PC-9 (cell line): Measurements from ENCODE around the gene NMNAT2. TPM values are rescaled to one million over a fixed set of nuclear protein-coding genes. Genes with fewer than 3 reads are reported as not detected.
A peak's percentile ranks its signal among the peaks of the same experiment; 100 is the strongest.

Source experiments
- BruUV-seq: library from RNA; stranded (reverse); fragments of 400-500 nt; replicated peaks from 2 replicates; lab custom pipeline; 2021; lab: Mats Ljungman, UMichigan
- CTCF ChIA-PET: fragments of 300-600 bp; sonication (Branson Sonifier 250); formaldehyde crosslinking; loops from one replicate; lab custom pipeline; 2022; ENCODE audit warnings: antibody characterized with exemption; lab: Charles Lee
- POLR2A ChIA-PET: fragments of 300-600 bp; sonication (Branson Sonifier 250); formaldehyde crosslinking; loops from one replicate; lab custom pipeline; 2022; ENCODE audit warnings: antibody characterized with exemption; ENCODE audit not compliant: unreplicated experiment; lab: Charles Lee
- DNase-seq, 2 experiments: peaks; one replicate each; pipeline versions ENCODE4 v3.0.0 to v3.0.0-alpha.2; 2015 to 2022; ENCODE audit warnings: mixed read lengths in 1 of 2
- H2AFZ ChIP-seq: fragments of 200-600 bp; sonication (generic); 2 replicates; pipeline ENCODE4 v1.8.1; 2017; ENCODE audit warnings: antibody characterized with exemption
- H3F3A ChIP-seq: fragments of 200-600 bp; sonication (generic); 2 replicates; pipeline ENCODE4 v1.8.1; 2017; ENCODE audit warnings: antibody characterized with exemption, mild to moderate bottlenecking, low read depth; ENCODE audit not compliant: insufficient read depth
- H3K27ac ChIP-seq: fragments of 200-600 bp; sonication (generic); 2 replicates; pipeline ENCODE4 v1.6.1; 2016; ENCODE audit warnings: mixed run types
- H3K27me3 ChIP-seq: fragments of 200-600 bp; sonication (generic); 2 replicates; pipeline ENCODE4 v1.6.1; 2016; ENCODE audit warnings: low read depth, mixed run types; ENCODE audit not compliant: insufficient read depth
- H3K36me3 ChIP-seq: fragments of 200-600 bp; sonication (generic); 2 replicates; pipeline ENCODE4 v1.6.1; 2016; ENCODE audit warnings: low read depth, mixed run types
- H3K4me1 ChIP-seq: fragments of 200-600 bp; sonication (generic); replicated peaks from 2 replicates; pipeline ENCODE4 v1.6.1; 2016; ENCODE audit warnings: mixed run types; ENCODE audit not compliant: insufficient read depth
- H3K4me2 ChIP-seq: fragments of 200-600 bp; sonication (generic); 2 replicates; pipeline ENCODE4 v1.6.1; 2017; ENCODE audit warnings: mixed run types
- H3K4me3 ChIP-seq: fragments of 200-600 bp; sonication (generic); 2 replicates; pipeline ENCODE4 v1.6.1; 2016; ENCODE audit warnings: mixed run types
- H3K79me2 ChIP-seq: fragments of 200-600 bp; sonication (generic); 2 replicates; pipeline ENCODE4 v1.6.1; 2017; ENCODE audit warnings: low read depth, mixed run types
- H3K9me2 ChIP-seq: fragments of 200-600 bp; sonication (generic); 2 replicates; pipeline ENCODE4 v1.8.1; 2017; ENCODE audit warnings: mild to moderate bottlenecking; ENCODE audit not compliant: insufficient read depth
- H3K9me3 ChIP-seq: fragments of 200-600 bp; sonication (generic); 2 replicates; pipeline ENCODE4 v1.8.1; 2016; ENCODE audit warnings: low read depth; ENCODE audit not compliant: insufficient read depth
- H4K20me1 ChIP-seq: fragments of 200-600 bp; sonication (generic); 2 replicates; pipeline ENCODE4 v1.8.1; 2017; ENCODE audit not compliant: insufficient read depth
- CTCF ChIP-seq: fragments of 200-600 bp; sonication (generic); conservative IDR thresholded peaks from 2 replicates; pipeline ENCODE4 v1.6.1; 2017; ENCODE audit warnings: mixed run types, antibody characterized with exemption, mild to moderate bottlenecking, moderate library complexity
- EZH2 ChIP-seq: fragments of 200-600 bp; sonication (generic); IDR thresholded peaks from 2 replicates; pipeline ENCODE4 v1.8.0; 2017; ENCODE audit warnings: antibody characterized with exemption, low read depth
- intact Hi-C: fragments of 100-400 bp; cut with micrococcal nuclease; formaldehyde crosslinking; loops from one replicate; pipeline ENCODE4 v1.10.0; 2022; ENCODE audit not compliant: unreplicated experiment
- total RNA-seq: library from RNA; stranded (reverse); gene quantifications from 2 replicates; pipeline ENCODE4 v1.2.3, GENCODE V29; 2021

The NMNAT2 gene
- total RNA-seq, 1 experiment from 2014 or later = 29.2 TPM

- CTCF ChIA-PET = no interaction called here
- Histone ChIP-seq H3K36me3 (no peaks in the 10 kb centered on the region), H3K4me3 (no peak overlapping the region), H3K27me3 (no peaks in the 10 kb centered on the region), H3K4me2 (no peak overlapping the region), H3F3A (peaks cover 33% of the 10 kb centered on the region), H3K9me2 (no peaks in the 10 kb centered on the region), H3K27ac (no peak overlapping the region), H3K79me2 (peaks cover 19% of the 10 kb centered on the region; the same call in 1 of the 2 replicates), H3K4me1 (peaks cover 77% of the 10 kb centered on the region), H4K20me1 (no peaks in the 10 kb centered on the region), H2AFZ (no peak overlapping the region), H3K9me3 (no peaks in the 10 kb centered on the region; the same call in 1 of the 2 replicates)
- intact Hi-C loops = no loop called here
- TF ChIP-seq EZH2 (no peak), CTCF (no peak)
- POLR2A ChIA-PET = interaction anchor here (0.6 kb wide), 1 partner anchor 260 kb away, joined by 7 read pairs; no protein-coding TSS in a partner anchor
- DNase-seq = no peak
- no TSS peak for BruUV-seq
These were observed 45.5 kb downstream of the NMNAT2 start for GRCh38 chr1:183372586-183373230.

DNA sequence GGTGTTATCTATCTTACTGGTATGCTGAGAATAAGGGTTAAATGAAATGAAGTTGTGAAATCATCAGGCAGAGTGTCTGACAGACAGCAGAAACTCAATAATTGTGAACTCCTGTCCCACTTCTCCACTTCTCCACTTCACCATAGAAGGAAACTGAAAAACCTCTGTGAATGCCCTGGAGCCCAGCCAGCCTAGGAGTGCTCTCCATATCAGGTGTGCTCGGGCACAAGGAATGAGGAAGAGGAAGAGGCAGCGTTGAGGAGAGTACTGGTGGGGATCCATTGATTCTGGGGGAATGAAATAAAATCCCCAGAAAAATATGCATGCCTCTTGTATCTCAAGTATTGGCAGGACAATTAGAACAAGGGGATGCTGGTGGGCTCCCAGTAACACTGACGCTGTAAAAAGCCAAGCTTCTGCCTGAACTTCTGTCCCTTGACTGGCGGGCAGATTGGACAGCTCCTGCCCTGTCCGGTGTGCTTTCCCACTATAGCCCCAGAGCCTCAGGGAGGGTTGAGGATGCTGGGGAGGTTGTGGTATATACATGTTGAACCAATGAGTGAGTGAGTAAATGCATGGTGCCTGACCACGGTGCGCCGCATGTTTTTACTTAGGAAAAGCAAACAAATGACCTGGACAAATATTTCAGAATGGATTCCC is 47.7 kb downstream of the NMNAT2 start:
- Histone ChIP-seq H3K4me3 (no peak overlapping the region), H3K9me2 (no peaks in the 10 kb centered on the region), H3K4me1 (peaks cover 79% of the 10 kb centered on the region), H3K4me2 (peak overlapping the region; percentile 41), H4K20me1 (no peaks in the 10 kb centered on the region), H3K79me2 (peaks cover 15% of the 10 kb centered on the region; the same call in 1 of the 2 replicates), H3K27ac (peak overlapping the region; percentile 61), H3K9me3 (no peaks in the 10 kb centered on the region; the same call in 1 of the 2 replicates), H3K36me3 (no peaks in the 10 kb centered on the region), H3F3A (peaks cover 36% of the 10 kb centered on the region), H3K27me3 (no peaks in the 10 kb centered on the region), H2AFZ (no peak overlapping the region)
- no TSS peak for BruUV-seq
- no peak for TF ChIP-seq EZH2
- TF ChIP-seq CTCF = no peak
- ChIA-PET POLR2A (interaction anchor here (0.7 kb wide), 1 partner anchor 250 kb away, joined by 5 read pairs; no protein-coding TSS in a partner anchor), CTCF (interaction anchor here (0.6 kb wide), 1 partner anchor 145 kb away, joined by 3 read pairs; no protein-coding TSS in a partner anchor)
- intact Hi-C loops = loop anchor here (2.0 kb wide), 1 partner anchor 100 kb away; no protein-coding TSS in a partner anchor
- peak; percentile 65 to 90 for DNase-seq

GRCh38 chr1:183368213-183369108 is 49.7 kb downstream of the NMNAT2 start:
- no peaks in the 10 kb centered on the region for H3K27me3 ChIP-seq
- 0 out of 2 replicates have a peak, but pooled peaks cover 11% of the 10 kb centered on the region for H3K79me2 ChIP-seq
- H3K36me3 ChIP-seq = no peaks in the 10 kb centered on the region
- no peak overlapping the region for H3K4me2 ChIP-seq
- no peak for TF ChIP-seq EZH2
- no peak for TF ChIP-seq CTCF
- H3K9me2 ChIP-seq = no peaks in the 10 kb centered on the region
- H3F3A ChIP-seq = peaks cover 35% of the 10 kb centered on the region
- intact Hi-C loops = no loop called here
- H3K4me1 ChIP-seq = peaks cover 79% of the 10 kb centered on the region
- H2AFZ ChIP-seq = no peak overlapping the region
- no TSS peak for BruUV-seq
- no peak overlapping the region for H3K4me3 ChIP-seq
- ChIA-PET CTCF (interaction anchor here (0.7 kb wide), 2 partner anchors 131 to 223 kb away, joined by 5 to 10 read pairs; no protein-coding TSS in a partner anchor), POLR2A (interaction anchor here (0.6 kb wide), 1 partner anchor 1949 kb away, joined by 6 read pairs; the partner anchor contains the start of gene IVNS1ABP)
- H3K9me3 ChIP-seq = no peaks in the 10 kb centered on the region; the same call in 1 of the 2 replicates
- H4K20me1 ChIP-seq = no peaks in the 10 kb centered on the region
- no peak for DNase-seq
- no peak overlapping the region for H3K27ac ChIP-seq
